ENCODE measurements around the gene ARMC6.
"Not testable (repeated sequence)": the region's sequence is repeated elsewhere in the genome, so short reads cannot be mapped to it uniquely, and the experiment has no call there.

GRCh38 chr19:19102566-19102965 is 69.2 kb downstream of the ARMC6 start:
- TF ChIP-seq POLR2A, EP300, CTCF, POLR2AphosphoS5 (IDR thresholded peaks at IDR 0.05): not testable (repeated sequence)

Data from suprapubic skin (tissue), 4 donors.